Right renal cortex interstitium (tissue), 3 donors: ENCODE data around the gene ARHGAP28. TPM values are rescaled to one million over a fixed set of nuclear protein-coding genes. Genes with fewer than 3 reads are reported as not detected.

ENCODE experiments used
- DNase-seq, 3 donors: peaks; one replicate each; pipeline ENCODE4 v3.0.0-alpha.2; 2013; ENCODE audit warnings: low read depth in 3 of 3, low spot score in 2 of 3
- polyA plus RNA-seq, 3 donors: library from polyadenylated mRNA; unstranded; fragments of 120-200 nt; gene quantifications; one replicate each; pipeline ENCODE4 v1.2.1, GENCODE V29; 2013; ENCODE audit not compliant: insufficient read length in 3 of 3

ARHGAP28 gene
- polyA plus RNA-seq, 3 donors, result 69.3 to 72.0 (median 71.0) TPM

DNA sequence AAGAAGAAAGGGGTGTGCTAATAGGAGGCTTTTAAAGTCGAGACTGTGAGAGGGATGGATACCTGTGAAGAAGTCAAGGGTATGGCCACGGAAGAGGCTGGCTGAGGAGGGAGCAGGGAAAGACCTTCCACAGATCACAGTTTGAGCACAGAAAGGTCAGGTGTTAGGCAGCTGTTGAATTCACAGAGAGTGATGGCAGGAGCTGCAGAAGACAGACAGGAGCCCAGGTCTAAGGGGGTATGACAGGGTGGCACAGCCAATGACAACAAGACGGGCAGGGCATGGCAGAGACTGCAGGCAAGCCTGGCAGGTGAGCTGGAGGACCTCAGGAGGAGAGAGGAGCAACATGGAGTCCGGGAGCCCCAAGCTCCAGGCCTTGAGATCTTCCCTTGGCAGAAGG lies 225.0 kb downstream of the ARHGAP28 start:
- no peak for DNase-seq

DNA sequence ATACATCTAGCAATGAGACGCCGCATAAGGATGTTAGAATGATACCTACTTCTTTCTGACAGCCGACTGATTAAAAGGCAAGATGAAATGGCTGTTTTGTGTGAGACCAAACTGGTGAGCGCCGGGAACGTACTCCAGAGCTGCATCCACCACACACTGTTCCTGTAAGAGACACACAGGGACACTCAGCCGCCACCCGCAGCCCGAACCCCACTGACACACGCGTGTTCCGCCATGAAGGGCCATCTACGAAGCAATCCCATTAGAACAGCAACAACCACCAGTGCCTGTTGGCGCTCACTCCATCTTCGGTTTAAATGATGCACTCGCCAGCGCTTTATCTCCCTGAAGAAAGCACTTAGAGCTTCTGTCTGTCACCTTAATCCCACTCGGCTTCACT lies 225.8 kb downstream of the ARHGAP28 start:
- DNase-seq, result no peak

DNA sequence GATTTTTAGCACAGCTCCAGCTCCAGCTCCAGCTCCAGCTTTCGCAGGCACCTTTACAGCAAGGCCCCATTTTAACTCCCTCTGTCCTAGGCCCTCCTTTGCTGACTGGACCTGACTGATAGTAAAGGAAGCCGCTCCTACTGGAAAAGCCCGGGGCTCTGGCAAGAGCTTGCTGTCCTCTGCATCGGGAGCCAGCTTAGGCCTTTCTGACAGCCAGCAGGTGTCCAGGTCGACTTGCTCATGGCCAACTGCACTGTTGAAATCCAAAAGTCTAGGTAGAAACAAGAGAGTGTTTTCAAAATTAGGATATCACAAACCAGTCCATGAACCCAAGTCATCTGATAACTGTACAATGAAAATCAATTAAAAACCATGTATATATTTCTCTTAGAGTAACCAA lies 227.0 kb downstream of the ARHGAP28 start:
- DNase-seq, result no peak

GRCh38 chr18:6956999-6957398 lies 227.5 kb downstream of the ARHGAP28 start:
- DNase-seq, result no peak

DNA sequence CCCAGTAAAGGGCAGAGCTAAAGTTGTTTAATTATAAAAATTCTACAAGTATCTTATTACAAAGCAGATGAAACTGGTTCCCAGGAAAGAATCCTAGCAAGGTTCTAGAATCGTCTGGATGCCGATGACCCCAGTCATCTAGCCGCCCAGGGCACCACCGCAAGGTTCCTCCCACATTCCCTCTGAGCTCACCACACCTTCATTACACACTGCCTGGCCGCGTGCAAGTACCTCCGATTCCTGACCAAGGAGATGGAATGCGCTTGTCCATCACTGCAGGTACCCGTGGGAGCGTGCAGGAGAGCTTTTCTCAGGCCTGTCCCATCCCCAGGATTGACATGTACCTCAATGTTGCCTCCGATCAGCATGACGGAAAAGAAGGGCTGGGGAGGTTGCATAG lies 229.6 kb downstream of the ARHGAP28 start:
- no peak for DNase-seq

- DNase-seq, result no peak
These were observed 230.6 kb downstream of the ARHGAP28 start for GRCh38 chr18:6960124-6960523.

DNA sequence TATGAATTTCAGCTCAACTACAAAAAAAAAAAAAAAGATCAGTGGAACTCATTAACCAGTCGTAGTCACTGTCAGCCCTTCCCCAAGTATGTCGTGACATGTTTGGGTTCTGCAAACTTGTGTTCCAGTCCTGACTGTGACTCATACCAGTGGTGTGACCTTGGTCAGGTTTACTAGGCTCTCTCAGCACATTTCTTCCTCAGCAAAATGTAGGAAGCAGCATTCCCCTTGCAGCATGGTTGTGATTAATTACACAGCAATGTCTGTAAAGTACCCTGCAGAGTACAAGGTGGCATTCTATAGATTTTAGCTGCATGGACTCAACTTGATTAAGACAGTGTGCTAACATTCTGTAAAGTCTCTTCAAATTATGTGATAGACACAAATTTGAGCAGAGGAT lies 231.1 kb downstream of the ARHGAP28 start:
- DNase-seq, result no peak

DNA sequence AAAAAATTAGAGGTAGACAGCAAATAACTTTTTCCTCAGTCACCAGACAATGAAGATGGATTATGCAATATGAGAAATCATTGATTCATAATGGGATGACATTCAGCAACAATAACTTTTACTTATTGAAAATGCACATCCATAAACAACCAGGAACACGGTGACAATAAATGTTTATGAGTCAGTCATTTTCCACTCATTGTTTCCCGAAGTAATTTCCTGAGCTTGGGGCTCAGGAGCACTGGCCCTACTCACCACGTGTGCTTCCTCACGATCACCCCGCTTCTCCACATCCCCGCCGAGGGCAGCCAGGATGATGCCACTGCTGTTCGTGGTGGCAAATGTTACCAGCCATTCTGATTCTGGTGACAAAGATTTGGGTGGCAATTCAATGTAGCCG lies 231.8 kb downstream of the ARHGAP28 start:
- no peak for DNase-seq

- DNase-seq, result no peak
These were observed 233.3 kb downstream of the ARHGAP28 start for GRCh38 chr18:6962571-6963451.

- DNase-seq, result no peak
These were observed 234.1 kb downstream of the ARHGAP28 start for GRCh38 chr18:6963452-6964097.
